RWPE2 (cell line): Measurements from ENCODE around the gene GPR176.
A peak's percentile ranks its signal among the peaks of the same experiment; 100 is the strongest.

ENCODE experiments used
- ATAC-seq: fragments of 200-7000 bp; cut with Tn5 transposase; 3 replicates; pipeline ENCODE4 v1.9.1; 2021; ENCODE audit warnings: low read depth
- DNase-seq: peaks from one replicate; pipeline ENCODE4 v3.0.0-alpha.2; 2020; ENCODE audit warnings: low spot score
- H3K27ac ChIP-seq: fragments of 450-650 bp; 2 replicates; pipeline ENCODE4 v1.5.1; 2017; ENCODE audit warnings: mild to moderate bottlenecking; ENCODE audit not compliant: poor library complexity, severe bottlenecking
- H3K27me3 ChIP-seq: fragments of 250-450 bp; sonication (Bioruptor Pico); 2 replicates; pipeline ENCODE4 v1.5.1; 2021; ENCODE audit warnings: mild to moderate bottlenecking, moderate library complexity; ENCODE audit not compliant: insufficient read depth, poor library complexity, severe bottlenecking
- H3K36me3 ChIP-seq: fragments of 250-450 bp; sonication (Bioruptor Pico); 2 replicates; pipeline ENCODE4 v1.5.1; 2020; ENCODE audit warnings: low read depth, mild to moderate bottlenecking, moderate library complexity
- H3K4me1 ChIP-seq: fragments of 250-450 bp; sonication (Bioruptor Pico); 2 replicates; pipeline ENCODE4 v1.5.1; 2021; ENCODE audit warnings: mild to moderate bottlenecking, moderate library complexity; ENCODE audit not compliant: insufficient read depth, poor library complexity, severe bottlenecking
- H3K4me3 ChIP-seq: fragments of 250-450 bp; sonication (Bioruptor Pico); 2 replicates; pipeline ENCODE4 v1.5.1; 2021; ENCODE audit warnings: mild to moderate bottlenecking, moderate library complexity; ENCODE audit not compliant: severe bottlenecking
- H3K9me3 ChIP-seq: fragments of 250-450 bp; sonication (Bioruptor Pico); 2 replicates; pipeline ENCODE4 v1.5.1; 2021; ENCODE audit warnings: mild to moderate bottlenecking, moderate library complexity; ENCODE audit not compliant: severe bottlenecking
- TF ChIP-seq, protein P1 (sequence below): fragments of 450-650 bp; IDR thresholded peaks from one replicate; pipeline ENCODE4 v1.5.1; 2017; ENCODE audit warnings: mild to moderate bottlenecking, moderate library complexity; ENCODE audit not compliant: poor library complexity, severe bottlenecking

GPR176 gene

DNA sequence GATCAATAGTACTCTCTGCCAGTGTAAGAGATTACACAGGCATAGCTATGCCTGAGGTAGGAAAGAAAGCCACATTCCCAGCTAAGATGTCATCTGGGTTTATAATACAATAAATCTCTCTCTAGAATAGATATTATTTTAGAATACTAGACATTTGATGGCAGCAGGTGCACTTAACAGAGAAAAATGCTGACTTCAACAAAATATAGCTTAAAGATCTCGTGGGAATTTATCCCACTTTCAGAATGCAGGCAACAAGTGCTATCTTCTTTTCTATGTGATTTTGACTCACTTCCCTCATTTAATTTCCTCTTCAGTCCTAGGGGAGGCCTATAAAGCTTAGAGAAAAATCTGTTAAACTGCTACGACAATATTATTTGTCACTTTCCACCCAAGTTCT lies 76.5 kb downstream of the GPR176 start:
- H3K27me3 ChIP-seq = no peaks in the 10 kb centered on the region
- no peak for ATAC-seq
- H3K27ac ChIP-seq = no peak overlapping the region
- no peaks in the 10 kb centered on the region for H3K9me3 ChIP-seq
- H3K4me1 ChIP-seq = no peaks in the 10 kb centered on the region
- no peak overlapping the region for H3K4me3 ChIP-seq
- TF ChIP-seq, protein P1, sequence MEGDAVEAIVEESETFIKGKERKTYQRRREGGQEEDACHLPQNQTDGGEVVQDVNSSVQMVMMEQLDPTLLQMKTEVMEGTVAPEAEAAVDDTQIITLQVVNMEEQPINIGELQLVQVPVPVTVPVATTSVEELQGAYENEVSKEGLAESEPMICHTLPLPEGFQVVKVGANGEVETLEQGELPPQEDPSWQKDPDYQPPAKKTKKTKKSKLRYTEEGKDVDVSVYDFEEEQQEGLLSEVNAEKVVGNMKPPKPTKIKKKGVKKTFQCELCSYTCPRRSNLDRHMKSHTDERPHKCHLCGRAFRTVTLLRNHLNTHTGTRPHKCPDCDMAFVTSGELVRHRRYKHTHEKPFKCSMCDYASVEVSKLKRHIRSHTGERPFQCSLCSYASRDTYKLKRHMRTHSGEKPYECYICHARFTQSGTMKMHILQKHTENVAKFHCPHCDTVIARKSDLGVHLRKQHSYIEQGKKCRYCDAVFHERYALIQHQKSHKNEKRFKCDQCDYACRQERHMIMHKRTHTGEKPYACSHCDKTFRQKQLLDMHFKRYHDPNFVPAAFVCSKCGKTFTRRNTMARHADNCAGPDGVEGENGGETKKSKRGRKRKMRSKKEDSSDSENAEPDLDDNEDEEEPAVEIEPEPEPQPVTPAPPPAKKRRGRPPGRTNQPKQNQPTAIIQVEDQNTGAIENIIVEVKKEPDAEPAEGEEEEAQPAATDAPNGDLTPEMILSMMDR = no peak
- no peaks in the 10 kb centered on the region for H3K36me3 ChIP-seq
- no peak for DNase-seq

GRCh38 chr15:39837454-39837853 lies 82.6 kb downstream of the GPR176 start:
- Histone ChIP-seq H3K4me3 (no peak overlapping the region), H3K9me3 (no peaks in the 10 kb centered on the region), H3K27me3 (no peaks in the 10 kb centered on the region), H3K36me3 (no peaks in the 10 kb centered on the region), H3K27ac (no peak overlapping the region), H3K4me1 (peaks cover 18% of the 10 kb centered on the region)
- DNase-seq (no peak), ATAC-seq (no peak)
- TF ChIP-seq, protein P1 = no peak

- H3K9me3 ChIP-seq = no peaks in the 10 kb centered on the region
- ATAC-seq = no peak
- DNase-seq = no peak
- H3K27me3 ChIP-seq = no peaks in the 10 kb centered on the region
- no peak overlapping the region for H3K27ac ChIP-seq
- TF ChIP-seq, protein P1 = no peak
- peaks cover 18% of the 10 kb centered on the region for H3K4me1 ChIP-seq
- H3K36me3 ChIP-seq = no peaks in the 10 kb centered on the region
- no peak overlapping the region for H3K4me3 ChIP-seq
These were observed 84.5 kb downstream of the GPR176 start for GRCh38 chr15:39835550-39835949.

DNA sequence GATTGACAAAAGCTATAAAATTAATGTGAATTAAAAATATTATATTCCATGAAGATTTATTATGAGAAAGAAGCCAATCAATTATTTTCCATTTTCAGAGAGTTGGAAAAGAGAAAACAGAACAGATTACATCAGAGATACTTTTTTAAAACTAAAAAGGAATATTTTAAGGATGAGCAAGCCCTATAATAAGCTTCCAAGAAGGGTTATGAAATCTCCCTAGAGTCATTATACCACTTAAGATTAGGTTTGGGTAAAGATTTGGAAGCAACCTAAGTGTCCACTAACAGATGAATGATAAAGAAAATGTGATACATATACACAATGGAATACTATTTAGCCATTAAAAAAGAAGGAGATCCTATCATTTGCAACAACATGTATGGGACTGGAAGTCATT lies 85.8 kb downstream of the GPR176 start:
- no peak overlapping the region for H3K4me3 ChIP-seq
- DNase-seq = no peak
- no peaks in the 10 kb centered on the region for H3K27me3 ChIP-seq
- TF ChIP-seq, protein P1 = no peak
- no peaks in the 10 kb centered on the region for H3K9me3 ChIP-seq
- H3K4me1 ChIP-seq = peaks cover 18% of the 10 kb centered on the region
- peak overlapping the region; percentile 63 for H3K27ac ChIP-seq
- no peaks in the 10 kb centered on the region for H3K36me3 ChIP-seq
- peak; percentile 58 for ATAC-seq

DNA sequence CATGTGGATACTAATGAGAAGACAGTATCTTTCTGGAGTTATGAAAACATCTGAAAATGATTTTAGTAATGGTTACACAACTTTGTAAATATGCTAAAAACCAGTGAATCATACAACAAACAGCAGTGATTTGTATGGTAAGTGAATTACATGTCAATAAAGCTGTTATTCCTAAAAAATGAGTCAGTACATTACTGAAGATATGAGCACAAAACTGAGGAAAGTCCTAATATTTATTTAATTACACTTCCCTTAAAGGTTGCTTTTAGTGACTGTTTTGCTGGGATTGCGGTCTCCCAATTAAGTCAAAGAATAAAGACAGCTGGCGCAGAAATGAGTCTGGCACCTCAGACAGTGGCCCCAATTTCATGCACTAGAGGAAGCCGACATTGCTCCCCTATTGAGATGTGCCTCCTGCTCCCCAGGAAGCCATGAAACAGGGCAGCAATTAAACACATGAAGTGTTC lies 86.5 kb downstream of the GPR176 start:
- ATAC-seq (peak; percentile 86), DNase-seq (no peak)
- Histone ChIP-seq H3K4me3 (no peak overlapping the region), H3K27me3 (no peaks in the 10 kb centered on the region), H3K4me1 (peaks cover 19% of the 10 kb centered on the region), H3K9me3 (no peaks in the 10 kb centered on the region), H3K36me3 (no peaks in the 10 kb centered on the region), H3K27ac (peak overlapping the region; percentile 63)
- TF ChIP-seq, protein P1 = no peak
